T-helper 2 cell treated with Interferon-gamma antibody and Interleukin-4, amounts not matched to agents 5 μg/mL and 100 μg/mL, for 36 hours (primary cell): ENCODE measurements around the gene FAM13A.

Source experiments
- DNase-seq: peaks from one replicate; pipeline ENCODE4 v3.0.0; 2021; ENCODE audit warnings: low spot score
- H3K27ac Mint-ChIP-seq: one replicate; pipeline ENCODE4 v1.8.0; 2021; ENCODE audit warnings: mild to moderate bottlenecking, mixed read lengths
- H3K27me3 Mint-ChIP-seq: one replicate; pipeline ENCODE4 v1.8.0; 2021; ENCODE audit warnings: low read depth, mixed read lengths
- H3K36me3 Mint-ChIP-seq: one replicate; pipeline ENCODE4 v1.8.0; 2021; ENCODE audit warnings: low read depth, mixed read lengths
- H3K4me1 Mint-ChIP-seq: one replicate; pipeline ENCODE4 v1.8.0; 2021; ENCODE audit warnings: low read depth, mixed read lengths
- H3K4me3 Mint-ChIP-seq: one replicate; pipeline ENCODE4 v1.8.0; 2022; ENCODE audit warnings: mild to moderate bottlenecking, moderate library complexity, mixed read lengths
- H3K9me3 Mint-ChIP-seq: one replicate; pipeline ENCODE4 v1.8.0; 2021; ENCODE audit warnings: mixed read lengths

FAM13A gene

GRCh38 chr4:88736264-88736663 lies 320.7 kb downstream of the FAM13A start:
- no peak overlapping the region for H3K27ac Mint-ChIP-seq
- no peaks in the 10 kb centered on the region for H3K9me3 Mint-ChIP-seq
- H3K27me3 Mint-ChIP-seq: no peaks in the 10 kb centered on the region
- no peak for DNase-seq
- peaks cover 7% of the 10 kb centered on the region for H3K36me3 Mint-ChIP-seq
- no peak overlapping the region for H3K4me3 Mint-ChIP-seq
- peaks cover 6% of the 10 kb centered on the region for H3K4me1 Mint-ChIP-seq

- H3K4me3 Mint-ChIP-seq: no peak overlapping the region
- peaks cover 12% of the 10 kb centered on the region for H3K36me3 Mint-ChIP-seq
- DNase-seq: no peak
- H3K27ac Mint-ChIP-seq: no peak overlapping the region
- H3K9me3 Mint-ChIP-seq: no peaks in the 10 kb centered on the region
- H3K4me1 Mint-ChIP-seq: peaks cover 6% of the 10 kb centered on the region
- H3K27me3 Mint-ChIP-seq: no peaks in the 10 kb centered on the region
Observed at GRCh38 chr4:88735564-88735963, 321.4 kb downstream of the FAM13A start.

- Mint-ChIP-seq H3K4me1 (peaks cover 6% of the 10 kb centered on the region), H3K9me3 (no peaks in the 10 kb centered on the region), H3K36me3 (peaks cover 14% of the 10 kb centered on the region), H3K4me3 (no peak overlapping the region), H3K27me3 (no peaks in the 10 kb centered on the region), H3K27ac (no peak overlapping the region)
- DNase-seq: no peak
Observed at GRCh38 chr4:88734403-88734949, 322.5 kb downstream of the FAM13A start.

- Mint-ChIP-seq H3K9me3 (no peaks in the 10 kb centered on the region), H3K36me3 (peaks cover 19% of the 10 kb centered on the region), H3K27me3 (no peaks in the 10 kb centered on the region), H3K4me1 (peaks cover 3% of the 10 kb centered on the region), H3K27ac (no peak overlapping the region), H3K4me3 (no peak overlapping the region)
- no peak for DNase-seq
Observed at GRCh38 chr4:88732714-88733368, 324.1 kb downstream of the FAM13A start.

- H3K9me3 Mint-ChIP-seq: no peaks in the 10 kb centered on the region
- DNase-seq: no peak
- H3K36me3 Mint-ChIP-seq: peaks cover 25% of the 10 kb centered on the region
- H3K27me3 Mint-ChIP-seq: no peaks in the 10 kb centered on the region
- no peaks in the 10 kb centered on the region for H3K4me1 Mint-ChIP-seq
- H3K27ac Mint-ChIP-seq: no peak overlapping the region
- H3K4me3 Mint-ChIP-seq: no peak overlapping the region
Observed at GRCh38 chr4:88731381-88731780, 325.6 kb downstream of the FAM13A start.

GRCh38 chr4:88730811-88731210 lies 326.2 kb downstream of the FAM13A start:
- DNase-seq: no peak
- H3K9me3 Mint-ChIP-seq: no peaks in the 10 kb centered on the region
- H3K27me3 Mint-ChIP-seq: no peaks in the 10 kb centered on the region
- no peaks in the 10 kb centered on the region for H3K4me1 Mint-ChIP-seq
- H3K27ac Mint-ChIP-seq: no peak overlapping the region
- peaks cover 23% of the 10 kb centered on the region for H3K36me3 Mint-ChIP-seq
- H3K4me3 Mint-ChIP-seq: no peak overlapping the region

- no peaks in the 10 kb centered on the region for H3K4me1 Mint-ChIP-seq
- H3K27me3 Mint-ChIP-seq: no peaks in the 10 kb centered on the region
- no peak for DNase-seq
- H3K4me3 Mint-ChIP-seq: no peak overlapping the region
- no peaks in the 10 kb centered on the region for H3K9me3 Mint-ChIP-seq
- no peak overlapping the region for H3K27ac Mint-ChIP-seq
- peaks cover 23% of the 10 kb centered on the region for H3K36me3 Mint-ChIP-seq
Observed at GRCh38 chr4:88729146-88729760, 327.7 kb downstream of the FAM13A start.

GRCh38 chr4:88728146-88728545 lies 328.8 kb downstream of the FAM13A start:
- DNase-seq: no peak
- H3K27ac Mint-ChIP-seq: no peak overlapping the region
- no peaks in the 10 kb centered on the region for H3K4me1 Mint-ChIP-seq
- no peaks in the 10 kb centered on the region for H3K27me3 Mint-ChIP-seq
- no peak overlapping the region for H3K4me3 Mint-ChIP-seq
- no peaks in the 10 kb centered on the region for H3K9me3 Mint-ChIP-seq
- H3K36me3 Mint-ChIP-seq: peaks cover 23% of the 10 kb centered on the region

GRCh38 chr4:88725986-88726385 lies 331.0 kb downstream of the FAM13A start:
- H3K27ac Mint-ChIP-seq: no peak overlapping the region
- DNase-seq: no peak
- H3K36me3 Mint-ChIP-seq: peaks cover 22% of the 10 kb centered on the region
- no peaks in the 10 kb centered on the region for H3K27me3 Mint-ChIP-seq
- no peaks in the 10 kb centered on the region for H3K4me1 Mint-ChIP-seq
- no peak overlapping the region for H3K4me3 Mint-ChIP-seq
- H3K9me3 Mint-ChIP-seq: no peaks in the 10 kb centered on the region

- Mint-ChIP-seq H3K27me3 (no peaks in the 10 kb centered on the region), H3K36me3 (peaks cover 18% of the 10 kb centered on the region), H3K4me1 (no peaks in the 10 kb centered on the region), H3K27ac (no peak overlapping the region), H3K4me3 (no peak overlapping the region), H3K9me3 (no peaks in the 10 kb centered on the region)
- DNase-seq: no peak
Observed at GRCh38 chr4:88725143-88725542, 331.8 kb downstream of the FAM13A start.

GRCh38 chr4:88724406-88724805 lies 332.6 kb downstream of the FAM13A start:
- H3K4me1 Mint-ChIP-seq: no peaks in the 10 kb centered on the region
- H3K27ac Mint-ChIP-seq: no peak overlapping the region
- no peak overlapping the region for H3K4me3 Mint-ChIP-seq
- H3K9me3 Mint-ChIP-seq: no peaks in the 10 kb centered on the region
- H3K27me3 Mint-ChIP-seq: no peaks in the 10 kb centered on the region
- peaks cover 18% of the 10 kb centered on the region for H3K36me3 Mint-ChIP-seq
- no peak for DNase-seq

GRCh38 chr4:88722828-88723227 lies 334.2 kb downstream of the FAM13A start:
- H3K4me1 Mint-ChIP-seq: no peaks in the 10 kb centered on the region
- H3K9me3 Mint-ChIP-seq: peaks cover 11% of the 10 kb centered on the region
- H3K27ac Mint-ChIP-seq: no peak overlapping the region
- H3K36me3 Mint-ChIP-seq: peaks cover 19% of the 10 kb centered on the region
- no peaks in the 10 kb centered on the region for H3K27me3 Mint-ChIP-seq
- no peak for DNase-seq
- no peak overlapping the region for H3K4me3 Mint-ChIP-seq

- Mint-ChIP-seq H3K9me3 (peaks cover 16% of the 10 kb centered on the region), H3K4me1 (no peaks in the 10 kb centered on the region), H3K27ac (no peak overlapping the region), H3K36me3 (peaks cover 22% of the 10 kb centered on the region), H3K27me3 (no peaks in the 10 kb centered on the region), H3K4me3 (no peak overlapping the region)
- DNase-seq: no peak
Observed at GRCh38 chr4:88722276-88722780, 334.7 kb downstream of the FAM13A start.
